Kidney (tissue), 14 donors: ENCODE results near the gene USP48. TPM values are rescaled to one million over a fixed set of nuclear protein-coding genes. Genes with fewer than 3 reads are reported as not detected.

ENCODE experiments used
- DNase-seq, 5 donors: peaks; one replicate each; pipeline ENCODE4 v3.0.0-alpha.2; 2013 to 2020
- FAIRE-seq: peaks from 2 replicates; lab custom pipeline; 2012; peaks lifted over from hg19 to GRCh38; lab: Jason Lieb, UNC
- H3K27ac ChIP-seq, 2 donors: one replicate each; pipeline ENCODE4 v1.7.0; 2013; ENCODE audit warnings: low read depth in 2 of 2, low read length in 2 of 2, inconsistent platforms in 1 of 2
- H3K27me3 ChIP-seq: one replicate; pipeline ENCODE4 v1.7.1; 2013; ENCODE audit warnings: low read length, inconsistent platforms; ENCODE audit not compliant: control insufficient read depth, insufficient read depth
- H3K36me3 ChIP-seq, 3 donors: one replicate each; pipeline versions ENCODE4 v1.7.0 to v1.7.1; 2013; ENCODE audit warnings: low read length in 3 of 3, control low read depth in 1 of 3, inconsistent platforms in 1 of 3; ENCODE audit not compliant: insufficient read depth in 3 of 3, control insufficient read depth in 2 of 3
- H3K4me1 ChIP-seq, 3 donors: one replicate each; pipeline versions ENCODE4 v1.7.0 to v1.7.1; 2013; ENCODE audit warnings: low read length in 3 of 3, inconsistent platforms in 1 of 3, low read depth in 1 of 3; ENCODE audit not compliant: control insufficient read depth in 2 of 3, insufficient read depth in 2 of 3
- H3K4me3 ChIP-seq, 3 donors: one replicate each; pipeline versions ENCODE4 v1.7.0 to v1.8.1; 2013; ENCODE audit warnings: low read length in 3 of 3, control low read depth in 1 of 3, inconsistent platforms in 1 of 3
- H3K9ac ChIP-seq, 3 donors: one replicate each; pipeline versions ENCODE4 v1.7.0 to v1.7.1; 2013; ENCODE audit warnings: low read length in 3 of 3, control low read depth in 1 of 3, inconsistent platforms in 1 of 3
- H3K9me3 ChIP-seq, 3 donors: one replicate each; pipeline versions ENCODE4 v1.7.0 to v1.7.1; 2013; ENCODE audit warnings: low read length in 3 of 3, control low read depth in 1 of 3, inconsistent platforms in 1 of 3; ENCODE audit not compliant: control insufficient read depth in 2 of 3, insufficient read depth in 1 of 3
- intact Hi-C: fragments of 100-400 bp; cut with DNase I; formaldehyde crosslinking; loops from one replicate; pipeline ENCODE4 v1.11.1; 2022
- polyA plus RNA-seq: library from polyadenylated mRNA; stranded (reverse); fragments of 350-450 nt; fragmentation: Illumina TruSeq; extraction: RNeasy Lipid Tissue Mini Kit (QIAGEN cat#74804); gene quantifications from one replicate; pipeline ENCODE4 v1.2.3, GENCODE V29; 2014; ENCODE audit warnings: low read depth, low replicate concordance; ENCODE audit not compliant: insufficient read depth
- total RNA-seq: library from RNA; stranded (reverse); fragmentation: NEBNext Ultra II Directional; extraction: Animal tissue kit (Norgen Biotek cat#: 25700); gene quantifications from one replicate; pipeline ENCODE4 v1.2.1, GENCODE V29; 2021
- TF ChIP-seq, protein P1 (sequence below): IDR thresholded peaks from 3 replicates; pipeline ENCODE4 v1.5.1; 2012; ENCODE audit warnings: mild to moderate bottlenecking, moderate library complexity, borderline replicate concordance; ENCODE audit not compliant: insufficient read depth; ENCODE audit errors: extremely low read depth
- donor health status: control.
- donor health status: control.
- donor health status: control.
- donor health status: control.
- donor health status: control.
- donor health status: DM: yes; HTN: yes; CAD: no.
- donor health status: Normal renal cell carcinoma (clear cell type).

USP48 gene
- total and polyA plus RNA-seq, 2 donors from 2014 or later = 16.7 to 62.8 TPM

DNA sequence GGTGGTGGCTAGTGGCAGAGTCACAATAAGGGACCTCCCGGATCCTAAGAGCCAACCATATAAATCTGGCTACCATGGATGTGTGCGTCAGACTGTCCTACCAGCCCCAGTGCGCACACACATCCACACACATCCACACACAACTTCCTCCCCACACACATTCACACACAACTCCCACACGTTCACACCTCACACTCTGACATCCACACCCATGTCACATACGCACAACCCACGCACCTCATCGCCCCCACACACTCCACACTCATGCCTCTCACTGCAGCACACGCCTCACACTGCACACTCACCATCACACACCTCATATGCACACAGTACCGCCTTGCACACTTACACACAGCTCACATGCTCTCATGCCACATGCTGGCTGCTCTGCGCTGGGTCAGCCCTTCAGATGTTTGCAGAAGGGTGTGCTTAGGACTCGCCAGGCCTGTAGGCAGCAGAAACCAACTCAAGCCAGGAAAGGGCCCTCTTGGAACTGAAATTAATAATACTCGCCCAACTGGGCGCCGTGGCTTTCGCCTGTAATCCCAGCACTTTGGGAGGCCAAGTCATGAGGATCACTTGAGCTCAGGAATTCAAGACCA, 32.1 kb upstream of the USP48 start:
- peaks cover 0 to 2% (median 0%) of the 10 kb centered on the region in 3 donors for H3K4me1 ChIP-seq
- TF ChIP-seq, protein P1, sequence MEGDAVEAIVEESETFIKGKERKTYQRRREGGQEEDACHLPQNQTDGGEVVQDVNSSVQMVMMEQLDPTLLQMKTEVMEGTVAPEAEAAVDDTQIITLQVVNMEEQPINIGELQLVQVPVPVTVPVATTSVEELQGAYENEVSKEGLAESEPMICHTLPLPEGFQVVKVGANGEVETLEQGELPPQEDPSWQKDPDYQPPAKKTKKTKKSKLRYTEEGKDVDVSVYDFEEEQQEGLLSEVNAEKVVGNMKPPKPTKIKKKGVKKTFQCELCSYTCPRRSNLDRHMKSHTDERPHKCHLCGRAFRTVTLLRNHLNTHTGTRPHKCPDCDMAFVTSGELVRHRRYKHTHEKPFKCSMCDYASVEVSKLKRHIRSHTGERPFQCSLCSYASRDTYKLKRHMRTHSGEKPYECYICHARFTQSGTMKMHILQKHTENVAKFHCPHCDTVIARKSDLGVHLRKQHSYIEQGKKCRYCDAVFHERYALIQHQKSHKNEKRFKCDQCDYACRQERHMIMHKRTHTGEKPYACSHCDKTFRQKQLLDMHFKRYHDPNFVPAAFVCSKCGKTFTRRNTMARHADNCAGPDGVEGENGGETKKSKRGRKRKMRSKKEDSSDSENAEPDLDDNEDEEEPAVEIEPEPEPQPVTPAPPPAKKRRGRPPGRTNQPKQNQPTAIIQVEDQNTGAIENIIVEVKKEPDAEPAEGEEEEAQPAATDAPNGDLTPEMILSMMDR = no peak
- peaks cover 0 to 3% (median 0%) of the 10 kb centered on the region in 3 donors for H3K9me3 ChIP-seq
- DNase-seq (no peak), FAIRE-seq (no peak)
- H3K27me3 ChIP-seq = no peaks in the 10 kb centered on the region
- H3K9ac ChIP-seq = no peak overlapping the region
- no peak overlapping the region for H3K27ac ChIP-seq
- H3K4me3 ChIP-seq = no peak overlapping the region
- intact Hi-C loops = no loop called here
- H3K36me3 ChIP-seq = no peaks in the 10 kb centered on the region

DNA sequence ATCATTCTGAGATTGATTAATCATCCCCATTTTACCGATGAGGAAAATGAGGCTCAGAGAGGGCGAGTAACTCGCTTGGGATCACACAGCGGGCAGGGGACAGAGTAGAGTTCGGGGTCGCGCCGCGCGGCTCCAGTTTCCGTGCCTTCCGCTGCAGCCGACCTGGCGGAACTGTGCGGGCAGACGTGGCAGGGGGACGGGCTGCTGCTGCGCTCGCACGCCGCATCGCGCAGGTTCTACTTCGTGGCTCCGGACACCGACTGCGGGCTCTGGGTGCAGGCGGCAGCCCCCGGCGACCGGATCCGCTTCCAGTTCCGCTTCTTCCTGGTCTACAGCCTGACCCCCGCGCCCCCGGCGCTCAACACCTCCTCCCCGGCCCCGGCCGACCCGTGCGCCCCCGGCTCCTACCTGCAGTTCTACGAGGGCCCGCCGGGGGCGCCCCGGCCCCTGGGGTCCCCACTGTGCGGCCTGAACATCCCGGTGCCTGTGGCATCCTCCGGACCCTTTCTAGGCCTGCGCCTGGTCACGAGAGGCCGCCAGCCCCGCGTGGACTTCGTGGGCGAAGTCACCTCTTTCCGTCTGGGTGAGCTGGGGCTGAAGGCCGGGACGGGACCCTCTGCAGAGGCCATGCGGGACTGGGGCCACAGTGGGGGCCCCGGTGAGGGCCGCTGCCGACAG, 31.4 kb upstream of the USP48 start:
- no peak overlapping the region for H3K9ac ChIP-seq
- peaks cover 0 to 3% (median 0%) of the 10 kb centered on the region in 3 donors for H3K9me3 ChIP-seq
- FAIRE-seq (no peak), DNase-seq (peak; percentile 46 to 79 (median 58))
- no peak overlapping the region for H3K27ac ChIP-seq
- H3K36me3 ChIP-seq = no peaks in the 10 kb centered on the region
- H3K27me3 ChIP-seq = no peaks in the 10 kb centered on the region
- intact Hi-C loops = no loop called here
- peaks cover 0 to 2% (median 0%) of the 10 kb centered on the region in 3 donors for H3K4me1 ChIP-seq
- TF ChIP-seq, protein P1 = peak; percentile 20
- H3K4me3 ChIP-seq = peak overlapping the region in 1 of 3 donors; percentile 43

DNA sequence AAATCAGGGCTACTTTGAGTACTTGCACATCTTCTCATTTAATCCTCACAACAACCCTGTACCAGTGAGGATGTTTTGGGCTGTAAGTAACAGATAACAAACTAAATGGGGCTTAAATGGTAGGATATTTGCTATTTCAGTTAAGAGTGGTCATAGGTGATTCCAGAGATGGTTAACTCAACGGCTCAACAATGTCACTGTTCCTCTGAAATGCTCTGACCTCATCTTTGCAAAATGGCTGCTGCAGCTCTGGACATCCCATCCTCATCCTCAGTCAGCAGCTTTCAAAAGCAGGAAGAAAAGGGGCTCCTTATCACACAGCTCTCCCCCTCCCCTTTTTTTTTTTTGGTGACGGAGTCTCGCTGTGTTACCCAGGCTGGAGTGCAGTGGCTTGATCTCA, 30.6 kb upstream of the USP48 start:
- no peaks in the 10 kb centered on the region for H3K27me3 ChIP-seq
- H3K27ac ChIP-seq = no peak overlapping the region
- no peak for FAIRE-seq
- peaks cover 0 to 2% (median 0%) of the 10 kb centered on the region in 3 donors for H3K4me1 ChIP-seq
- intact Hi-C loops = no loop called here
- TF ChIP-seq, protein P1 = no peak
- no peak overlapping the region for H3K9ac ChIP-seq
- DNase-seq = no peak
- no peaks in the 10 kb centered on the region for H3K36me3 ChIP-seq
- H3K4me3 ChIP-seq = no peak overlapping the region
- peaks cover 0 to 3% (median 0%) of the 10 kb centered on the region in 3 donors for H3K9me3 ChIP-seq
